Measurements from ENCODE around the gene JAKMIP2.

Gene JAKMIP2

DNA sequence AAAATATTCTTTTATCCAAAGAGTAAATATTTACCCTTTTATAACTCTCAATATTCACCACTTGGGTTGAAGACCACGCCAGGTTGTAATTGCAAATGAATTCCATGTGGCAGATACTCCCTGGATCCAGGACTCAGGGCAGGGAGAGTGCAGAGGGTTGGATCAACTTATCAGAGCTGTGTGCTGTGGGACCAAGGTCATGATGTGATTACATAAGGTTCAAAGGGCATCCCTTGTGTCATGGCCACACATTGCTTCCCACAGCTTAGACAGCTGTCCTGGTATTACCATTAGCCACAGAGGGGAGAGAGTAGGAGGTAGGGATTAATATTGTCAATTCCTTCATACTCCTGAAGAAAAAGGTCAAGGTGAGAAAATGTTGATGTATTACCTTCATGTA is 133.9 kb downstream of the JAKMIP2 start:
- Histone ChIP-seq H3K27me3 (ENCODE audit: insufficient read depth, low read length, poor library complexity, severe bottlenecking) (no peaks in the 10 kb centered on the region), H3K4me2 (ENCODE audit: low read depth, low read length, poor library complexity, severe bottlenecking) (no peak overlapping the region), H3K9me3 (ENCODE audit: insufficient read depth, low read depth, low read length) (no peaks in the 10 kb centered on the region), H3K36me3 (ENCODE audit: insufficient read depth, low read length) (peaks cover 9% of the 10 kb centered on the region), H3K4me3 (ENCODE audit: low read length, poor library complexity, severe bottlenecking) (no peak overlapping the region), H2AFZ (ENCODE audit: low read length) (no peak overlapping the region), H3K9ac (ENCODE audit: low read depth, low read length, poor library complexity, severe bottlenecking) (no peak overlapping the region), H4K20me1 (ENCODE audit: insufficient read depth, low read length, poor library complexity, severe bottlenecking) (no peaks in the 10 kb centered on the region), H3F3A (ENCODE audit: low read depth) (no peaks in the 10 kb centered on the region), H3K79me2 (ENCODE audit: insufficient read depth, low read length) (no peaks in the 10 kb centered on the region), H3K9me2 (replicated peaks; ENCODE audit: low read depth, low read length) (no peaks in the 10 kb centered on the region), H3K4me1 (ENCODE audit: insufficient read depth, low read length, poor library complexity, severe bottlenecking) (no peaks in the 10 kb centered on the region)
- no peak for TF ChIP-seq EZH2phosphoT487 (IDR thresholded peaks at IDR 0.05; ENCODE audit: borderline replicate concordance)
- TF ChIP-seq, protein P1, sequence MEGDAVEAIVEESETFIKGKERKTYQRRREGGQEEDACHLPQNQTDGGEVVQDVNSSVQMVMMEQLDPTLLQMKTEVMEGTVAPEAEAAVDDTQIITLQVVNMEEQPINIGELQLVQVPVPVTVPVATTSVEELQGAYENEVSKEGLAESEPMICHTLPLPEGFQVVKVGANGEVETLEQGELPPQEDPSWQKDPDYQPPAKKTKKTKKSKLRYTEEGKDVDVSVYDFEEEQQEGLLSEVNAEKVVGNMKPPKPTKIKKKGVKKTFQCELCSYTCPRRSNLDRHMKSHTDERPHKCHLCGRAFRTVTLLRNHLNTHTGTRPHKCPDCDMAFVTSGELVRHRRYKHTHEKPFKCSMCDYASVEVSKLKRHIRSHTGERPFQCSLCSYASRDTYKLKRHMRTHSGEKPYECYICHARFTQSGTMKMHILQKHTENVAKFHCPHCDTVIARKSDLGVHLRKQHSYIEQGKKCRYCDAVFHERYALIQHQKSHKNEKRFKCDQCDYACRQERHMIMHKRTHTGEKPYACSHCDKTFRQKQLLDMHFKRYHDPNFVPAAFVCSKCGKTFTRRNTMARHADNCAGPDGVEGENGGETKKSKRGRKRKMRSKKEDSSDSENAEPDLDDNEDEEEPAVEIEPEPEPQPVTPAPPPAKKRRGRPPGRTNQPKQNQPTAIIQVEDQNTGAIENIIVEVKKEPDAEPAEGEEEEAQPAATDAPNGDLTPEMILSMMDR (conservative IDR thresholded peaks at IDR 0.05; ENCODE audit: low read length), result no peak

DNA sequence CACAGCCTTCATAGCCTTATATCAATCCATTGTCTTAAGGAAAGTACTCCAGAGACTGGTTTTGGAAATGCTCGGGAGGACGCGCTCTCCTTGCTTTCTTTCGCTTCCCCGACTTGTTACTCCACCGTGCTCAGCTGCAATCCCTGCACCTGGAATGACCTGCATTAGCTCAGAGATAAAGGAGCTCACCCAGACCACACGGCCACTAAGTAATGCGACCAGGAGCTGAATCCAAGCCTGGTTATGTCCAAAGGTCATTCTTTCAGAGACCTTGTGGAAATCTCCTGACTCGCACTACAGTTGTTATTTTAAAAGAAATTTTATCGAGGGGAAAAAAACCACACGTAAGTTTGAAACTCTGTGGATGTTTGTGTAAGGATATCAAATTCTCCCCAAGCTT is 137.3 kb downstream of the JAKMIP2 start:
- Histone ChIP-seq H3K9me2 (replicated peaks; ENCODE audit: low read depth, low read length) (no peaks in the 10 kb centered on the region), H4K20me1 (ENCODE audit: insufficient read depth, low read length, poor library complexity, severe bottlenecking) (no peaks in the 10 kb centered on the region), H3K4me2 (ENCODE audit: low read depth, low read length, poor library complexity, severe bottlenecking) (no peak overlapping the region), H3F3A (ENCODE audit: low read depth) (no peaks in the 10 kb centered on the region), H3K9me3 (ENCODE audit: insufficient read depth, low read depth, low read length) (no peaks in the 10 kb centered on the region), H2AFZ (ENCODE audit: low read length) (no peak overlapping the region), H3K27me3 (ENCODE audit: insufficient read depth, low read length, poor library complexity, severe bottlenecking) (no peaks in the 10 kb centered on the region), H3K36me3 (ENCODE audit: insufficient read depth, low read length) (peaks cover 26% of the 10 kb centered on the region), H3K4me1 (ENCODE audit: insufficient read depth, low read length, poor library complexity, severe bottlenecking) (no peaks in the 10 kb centered on the region), H3K9ac (ENCODE audit: low read depth, low read length, poor library complexity, severe bottlenecking) (no peak overlapping the region), H3K4me3 (ENCODE audit: low read length, poor library complexity, severe bottlenecking) (no peak overlapping the region), H3K79me2 (ENCODE audit: insufficient read depth, low read length) (no peaks in the 10 kb centered on the region)
- TF ChIP-seq, protein P1 (conservative IDR thresholded peaks at IDR 0.05; ENCODE audit: low read length), result no peak
- TF ChIP-seq EZH2phosphoT487 (IDR thresholded peaks at IDR 0.05; ENCODE audit: borderline replicate concordance), result no peak

DNA sequence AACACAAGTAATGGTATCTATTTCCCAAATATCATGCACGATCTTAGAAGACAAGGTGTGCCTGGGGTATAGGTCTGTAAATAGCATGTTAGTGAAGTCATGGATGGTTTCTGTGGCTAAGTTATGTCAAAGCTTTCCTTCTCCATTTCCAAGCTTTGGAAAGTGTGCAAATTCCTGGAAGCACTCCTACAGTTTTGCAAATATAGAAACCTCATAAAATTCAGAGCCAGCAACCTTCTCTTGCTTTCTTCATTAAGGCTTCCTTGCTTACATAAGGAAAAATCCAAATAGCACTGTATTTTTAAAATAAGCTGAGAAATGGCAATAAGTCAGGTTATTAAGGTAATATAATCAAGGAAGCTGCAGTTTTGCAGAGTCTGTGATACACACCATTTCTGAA is 138.1 kb downstream of the JAKMIP2 start:
- H3F3A ChIP-seq (ENCODE audit: low read depth), result no peaks in the 10 kb centered on the region
- no peaks in the 10 kb centered on the region for H3K27me3 ChIP-seq (ENCODE audit: insufficient read depth, low read length, poor library complexity, severe bottlenecking)
- H3K79me2 ChIP-seq (ENCODE audit: insufficient read depth, low read length), result no peaks in the 10 kb centered on the region
- H4K20me1 ChIP-seq (ENCODE audit: insufficient read depth, low read length, poor library complexity, severe bottlenecking), result no peaks in the 10 kb centered on the region
- no peak overlapping the region for H3K9ac ChIP-seq (ENCODE audit: low read depth, low read length, poor library complexity, severe bottlenecking)
- no peak overlapping the region for H2AFZ ChIP-seq (ENCODE audit: low read length)
- TF ChIP-seq EZH2phosphoT487 (IDR thresholded peaks at IDR 0.05; ENCODE audit: borderline replicate concordance), result no peak
- TF ChIP-seq, protein P1 (conservative IDR thresholded peaks at IDR 0.05; ENCODE audit: low read length), result no peak
- H3K9me2 ChIP-seq (replicated peaks; ENCODE audit: low read depth, low read length), result no peaks in the 10 kb centered on the region
- H3K36me3 ChIP-seq (ENCODE audit: insufficient read depth, low read length), result peaks cover 26% of the 10 kb centered on the region
- H3K9me3 ChIP-seq (ENCODE audit: insufficient read depth, low read depth, low read length), result no peaks in the 10 kb centered on the region
- H3K4me2 ChIP-seq (ENCODE audit: low read depth, low read length, poor library complexity, severe bottlenecking), result no peak overlapping the region
- no peaks in the 10 kb centered on the region for H3K4me1 ChIP-seq (ENCODE audit: insufficient read depth, low read length, poor library complexity, severe bottlenecking)
- H3K4me3 ChIP-seq (ENCODE audit: low read length, poor library complexity, severe bottlenecking), result no peak overlapping the region
